Ascending aorta (tissue), 2 donors: ENCODE measurements around the gene SETBP1. TPM values are rescaled to one million over a fixed set of nuclear protein-coding genes. Genes with fewer than 3 reads are reported as not detected.

Experiments
- DNase-seq, 2 donors: peaks; one replicate each; pipeline ENCODE4 v3.0.0-alpha.2; 2019; ENCODE audit warnings: low spot score in 2 of 2
- H3K27ac ChIP-seq, 2 donors: fragments of 200-600 bp; sonication (generic); one replicate each; pipeline ENCODE4 v1.5.1; 2016 to 2017; ENCODE audit warnings: mild to moderate bottlenecking in 1 of 2
- H3K27me3 ChIP-seq: fragments of 200-600 bp; sonication (generic); one replicate; pipeline ENCODE4 v1.5.1; 2017
- H3K36me3 ChIP-seq, 2 donors: fragments of 200-600 bp; sonication (generic); one replicate each; pipeline ENCODE4 v1.5.1; 2016
- H3K4me1 ChIP-seq, 2 donors: fragments of 200-600 bp; sonication (generic); one replicate each; pipeline ENCODE4 v1.5.1; 2016 to 2017; ENCODE audit warnings: mild to moderate bottlenecking in 1 of 2
- H3K4me3 ChIP-seq, 2 donors: fragments of 200-600 bp; sonication (generic); one replicate each; pipeline ENCODE4 v1.5.1; 2016 to 2017; ENCODE audit warnings: mild to moderate bottlenecking in 1 of 2
- H3K9me3 ChIP-seq, 2 donors: fragments of 200-600 bp; sonication (generic); one replicate each; pipeline ENCODE4 v1.5.1; 2016
- intact Hi-C: fragments of 100-400 bp; cut with DNase I; formaldehyde crosslinking; loops from one replicate; pipeline ENCODE4 v1.15.1; 2023
- total RNA-seq: library from RNA; depleted of rRNA; stranded (reverse); fragments of >200 nt; gene quantifications from one replicate; pipeline ENCODE4 v1.1.0, GENCODE V29; 2016
- TF ChIP-seq, protein P1 (sequence below), 3 experiments: fragments of 200-600 bp in 2 of 3; fragments of 450-650 bp in 1 of 3; sonication (generic) in 2 of 3; IDR thresholded peaks; one replicate each; pipeline ENCODE4 v1.5.1; 2016 to 2019; ENCODE audit warnings: antibody characterized with exemption in 3 of 3, mild to moderate bottlenecking in 1 of 3, moderate library complexity in 1 of 3

Gene SETBP1
- total RNA-seq, 1 donor from 2014 or later = 23.5 TPM

DNA sequence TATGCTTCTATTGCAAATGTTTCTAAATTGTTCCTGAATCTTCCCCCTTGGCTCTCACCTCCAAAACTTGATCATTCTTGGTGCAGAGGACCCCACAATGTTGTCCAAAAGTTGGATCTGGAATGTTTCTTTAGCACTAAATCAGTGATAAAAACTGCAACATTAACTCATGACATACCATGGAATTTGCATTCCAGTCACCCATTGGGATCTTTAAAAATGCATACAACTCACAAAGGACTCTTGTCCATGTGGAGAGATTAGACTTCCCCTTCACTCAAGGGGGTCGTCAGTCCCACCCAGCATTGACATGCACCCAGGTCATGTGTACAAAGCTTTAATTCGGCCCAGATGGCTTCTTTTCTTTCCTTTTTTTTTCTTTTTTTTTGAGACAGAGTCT, 169.3 kb downstream of the SETBP1 start:
- intact Hi-C loops = no loop called here
- no peak for DNase-seq
- TF ChIP-seq, protein P1, sequence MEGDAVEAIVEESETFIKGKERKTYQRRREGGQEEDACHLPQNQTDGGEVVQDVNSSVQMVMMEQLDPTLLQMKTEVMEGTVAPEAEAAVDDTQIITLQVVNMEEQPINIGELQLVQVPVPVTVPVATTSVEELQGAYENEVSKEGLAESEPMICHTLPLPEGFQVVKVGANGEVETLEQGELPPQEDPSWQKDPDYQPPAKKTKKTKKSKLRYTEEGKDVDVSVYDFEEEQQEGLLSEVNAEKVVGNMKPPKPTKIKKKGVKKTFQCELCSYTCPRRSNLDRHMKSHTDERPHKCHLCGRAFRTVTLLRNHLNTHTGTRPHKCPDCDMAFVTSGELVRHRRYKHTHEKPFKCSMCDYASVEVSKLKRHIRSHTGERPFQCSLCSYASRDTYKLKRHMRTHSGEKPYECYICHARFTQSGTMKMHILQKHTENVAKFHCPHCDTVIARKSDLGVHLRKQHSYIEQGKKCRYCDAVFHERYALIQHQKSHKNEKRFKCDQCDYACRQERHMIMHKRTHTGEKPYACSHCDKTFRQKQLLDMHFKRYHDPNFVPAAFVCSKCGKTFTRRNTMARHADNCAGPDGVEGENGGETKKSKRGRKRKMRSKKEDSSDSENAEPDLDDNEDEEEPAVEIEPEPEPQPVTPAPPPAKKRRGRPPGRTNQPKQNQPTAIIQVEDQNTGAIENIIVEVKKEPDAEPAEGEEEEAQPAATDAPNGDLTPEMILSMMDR (IDR thresholded peaks at IDR 0.05) = no peak
- no peaks in the 10 kb centered on the region for H3K27me3 ChIP-seq
- no peaks in the 10 kb centered on the region for H3K4me1 ChIP-seq
- H3K36me3 ChIP-seq = no peaks in the 10 kb centered on the region
- H3K9me3 ChIP-seq = no peaks in the 10 kb centered on the region
- no peak overlapping the region for H3K4me3 ChIP-seq
- no peak overlapping the region for H3K27ac ChIP-seq

DNA sequence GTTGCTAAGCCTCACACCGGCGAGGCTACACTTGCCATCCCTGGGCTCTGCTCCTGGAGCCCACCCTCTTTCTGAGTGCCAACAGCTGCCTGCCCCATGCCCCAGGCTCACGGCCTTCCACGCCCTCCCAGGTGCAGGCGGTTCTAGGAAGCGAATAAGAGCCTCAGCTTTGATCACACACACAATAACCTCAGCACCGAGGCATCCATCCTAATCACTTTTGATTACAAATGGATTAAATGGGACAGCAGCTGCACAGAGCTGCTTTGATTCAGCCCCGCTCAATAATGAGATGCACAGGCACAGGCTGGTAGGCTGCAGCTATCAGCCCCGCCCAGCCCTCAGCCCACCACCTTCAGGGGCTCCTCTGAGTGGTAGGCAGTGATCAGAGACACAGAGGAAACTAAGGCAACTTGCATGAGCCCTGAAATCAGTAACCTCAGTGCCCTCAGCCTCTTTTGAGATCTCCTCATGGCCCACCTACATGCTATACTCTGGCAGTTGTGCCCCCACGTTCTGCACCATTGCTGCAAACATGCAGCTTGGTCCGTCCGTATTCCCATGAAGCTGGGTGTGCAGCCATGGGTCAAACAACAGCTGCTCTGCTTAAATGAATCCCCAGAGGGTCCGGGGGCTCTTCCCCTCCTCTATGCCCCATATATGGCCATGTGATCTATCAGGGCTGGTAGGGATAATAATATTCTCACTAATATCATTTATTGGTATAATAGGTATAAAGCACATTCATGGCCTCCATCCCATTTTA, 171.4 kb downstream of the SETBP1 start:
- Histone ChIP-seq H3K27me3 (no peaks in the 10 kb centered on the region), H3K27ac (no peak overlapping the region), H3K4me3 (no peak overlapping the region), H3K9me3 (no peaks in the 10 kb centered on the region), H3K4me1 (no peaks in the 10 kb centered on the region), H3K36me3 (no peaks in the 10 kb centered on the region)
- DNase-seq = no peak
- intact Hi-C loops = no loop called here
- TF ChIP-seq, protein P1 (IDR thresholded peaks at IDR 0.05) = no peak

DNA sequence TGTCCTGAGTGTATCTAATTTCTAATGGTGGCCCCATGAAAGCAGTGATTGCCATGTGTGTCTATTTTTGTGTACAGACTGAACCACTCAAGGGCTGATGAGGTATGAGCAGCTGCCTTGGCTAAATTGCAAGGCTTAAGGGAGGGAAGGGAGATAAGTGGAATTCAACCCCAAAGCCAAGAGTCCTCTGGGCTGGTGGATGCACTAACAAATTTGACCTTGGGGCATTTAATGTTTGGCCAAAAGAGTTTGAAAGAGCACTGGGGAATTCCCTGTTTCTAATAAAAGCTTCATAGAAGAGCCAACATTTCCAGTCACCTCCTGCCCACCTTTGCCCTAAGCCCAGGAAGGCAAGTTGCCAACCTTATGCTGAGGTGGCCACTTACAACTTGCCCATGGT, 172.1 kb downstream of the SETBP1 start:
- Histone ChIP-seq H3K4me3 (no peak overlapping the region), H3K4me1 (no peaks in the 10 kb centered on the region), H3K27me3 (no peaks in the 10 kb centered on the region), H3K36me3 (no peaks in the 10 kb centered on the region), H3K9me3 (no peaks in the 10 kb centered on the region), H3K27ac (no peak overlapping the region)
- no peak for DNase-seq
- TF ChIP-seq, protein P1 (IDR thresholded peaks at IDR 0.05) = no peak
- intact Hi-C loops = no loop called here

DNA sequence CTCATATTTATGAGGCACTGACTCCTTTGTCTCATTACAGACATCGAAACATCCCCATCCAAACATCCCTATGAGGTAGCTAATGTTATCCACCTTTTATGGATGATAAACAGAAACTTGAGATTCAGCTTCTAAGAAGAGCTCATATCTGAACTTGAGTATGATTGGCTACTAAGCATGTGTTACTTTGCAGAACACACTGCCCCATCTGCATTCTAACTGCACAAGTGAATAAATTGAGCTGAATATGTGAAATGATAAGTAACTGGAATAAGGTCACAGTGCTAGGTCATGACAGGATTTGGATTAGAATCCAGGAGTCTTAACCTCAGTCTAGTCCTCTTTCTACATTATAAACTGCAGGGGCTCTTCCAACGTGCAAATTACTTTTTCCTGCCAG, 172.7 kb downstream of the SETBP1 start:
- no peak overlapping the region for H3K4me3 ChIP-seq
- H3K4me1 ChIP-seq = no peaks in the 10 kb centered on the region
- intact Hi-C loops = no loop called here
- no peaks in the 10 kb centered on the region for H3K9me3 ChIP-seq
- TF ChIP-seq, protein P1 (IDR thresholded peaks at IDR 0.05) = no peak
- H3K27ac ChIP-seq = no peak overlapping the region
- no peak for DNase-seq
- H3K36me3 ChIP-seq = no peaks in the 10 kb centered on the region
- H3K27me3 ChIP-seq = no peaks in the 10 kb centered on the region

DNA sequence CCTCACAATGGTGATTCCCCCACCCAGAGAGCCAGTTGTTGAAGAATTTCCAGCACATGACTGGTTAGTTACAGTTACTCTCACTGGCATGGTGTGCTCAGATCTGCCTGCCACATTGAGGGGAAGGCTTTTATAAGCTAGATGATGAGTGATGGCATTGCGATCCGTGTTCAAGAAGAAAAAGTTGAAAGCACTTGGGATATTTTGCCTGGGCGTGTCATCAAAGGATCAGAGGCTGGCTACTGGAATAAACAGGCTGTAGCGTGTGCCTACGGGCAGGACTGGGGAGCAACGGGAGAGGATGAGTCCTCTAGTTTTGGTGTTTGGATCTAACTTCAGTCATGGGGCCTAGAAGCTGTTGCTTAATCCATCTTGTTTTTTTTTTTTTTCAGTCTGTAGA, 175.0 kb downstream of the SETBP1 start:
- TF ChIP-seq, protein P1 (IDR thresholded peaks at IDR 0.05) = no peak
- no peak for DNase-seq
- H3K36me3 ChIP-seq = no peaks in the 10 kb centered on the region
- H3K27me3 ChIP-seq = no peaks in the 10 kb centered on the region
- H3K9me3 ChIP-seq = no peaks in the 10 kb centered on the region
- intact Hi-C loops = no loop called here
- H3K4me3 ChIP-seq = no peak overlapping the region
- H3K4me1 ChIP-seq = peaks cover 0 to 4% of the 10 kb centered on the region in 2 donors
- H3K27ac ChIP-seq = no peak overlapping the region
